ENCODE data around the gene PIP4P1.
"Not testable (repeated sequence)": the region's sequence is repeated elsewhere in the genome, so short reads cannot be mapped to it uniquely, and the experiment has no call there.

PIP4P1 gene

DNA sequence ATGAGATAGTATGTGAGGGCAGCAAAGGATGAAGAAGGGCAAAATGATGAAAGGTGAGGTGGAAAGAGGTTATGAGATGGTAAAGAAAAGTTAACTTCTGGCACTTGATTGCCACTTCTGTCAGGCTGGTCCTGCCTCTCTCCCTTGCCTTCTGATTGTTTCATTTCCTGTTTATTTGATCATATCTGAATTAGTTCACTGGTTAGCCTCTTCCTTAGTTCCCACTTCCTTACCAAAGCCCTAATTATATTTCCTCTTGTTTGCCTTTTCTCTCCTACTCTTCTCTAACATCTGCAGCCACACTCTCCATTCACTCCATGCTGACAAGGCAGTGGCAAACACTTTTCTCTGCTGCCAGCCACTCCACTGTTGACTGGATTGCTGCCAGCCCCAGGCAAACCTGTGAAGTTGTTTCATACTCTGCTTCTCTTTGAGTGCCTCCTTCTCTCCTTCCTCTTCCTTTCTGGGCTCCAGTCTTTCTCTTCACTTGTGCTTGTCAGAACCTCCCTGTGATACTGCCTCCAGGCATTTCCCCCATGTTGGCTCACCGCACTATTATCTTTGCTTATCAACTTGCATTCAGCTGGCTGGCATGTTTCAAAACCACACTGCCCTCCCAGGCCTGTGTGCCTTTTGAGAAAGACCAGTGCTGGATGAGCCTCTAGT, 16.1 kb upstream of the PIP4P1 start:
- DNase-seq (ENCODE audit: low read depth in 1 of 2, low spot score in 1 of 2): no peak

GRCh38 chr14:20476776-20477175, 15.5 kb upstream of the PIP4P1 start:
- DNase-seq (ENCODE audit: low read depth in 1 of 2, low spot score in 1 of 2): no peak

DNA sequence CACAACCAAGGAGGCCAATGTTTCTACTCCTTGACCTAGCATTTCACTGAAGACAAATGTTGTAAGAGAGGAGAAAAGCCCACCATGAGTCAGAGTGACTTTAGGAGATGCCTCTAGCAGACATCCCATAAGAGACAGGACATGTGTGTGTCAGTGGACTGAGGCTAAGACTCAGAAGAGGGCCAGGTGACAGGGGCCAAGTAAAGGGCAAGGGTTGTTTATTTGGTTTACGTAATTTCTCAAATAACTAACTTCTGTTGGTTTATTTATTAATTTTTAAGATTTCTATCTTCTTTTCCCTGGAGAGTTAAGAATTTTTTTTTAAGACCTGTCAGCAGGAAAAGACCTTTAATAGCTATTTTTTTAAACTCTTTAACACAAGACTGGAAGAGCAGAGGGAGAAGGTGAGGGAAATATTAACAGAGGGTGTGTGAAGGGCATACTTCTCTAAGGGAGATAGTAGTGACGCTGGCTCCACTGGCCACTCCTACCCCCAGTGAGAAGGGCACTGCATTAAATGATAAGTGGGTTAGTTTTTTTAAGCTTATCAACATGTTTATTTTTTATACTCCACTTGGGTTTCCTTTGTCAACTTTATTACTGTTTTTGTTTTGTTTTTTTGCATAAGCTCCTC, 11.4 kb upstream of the PIP4P1 start:
- no peak for DNase-seq (ENCODE audit: low read depth in 1 of 2, low spot score in 1 of 2)

DNA sequence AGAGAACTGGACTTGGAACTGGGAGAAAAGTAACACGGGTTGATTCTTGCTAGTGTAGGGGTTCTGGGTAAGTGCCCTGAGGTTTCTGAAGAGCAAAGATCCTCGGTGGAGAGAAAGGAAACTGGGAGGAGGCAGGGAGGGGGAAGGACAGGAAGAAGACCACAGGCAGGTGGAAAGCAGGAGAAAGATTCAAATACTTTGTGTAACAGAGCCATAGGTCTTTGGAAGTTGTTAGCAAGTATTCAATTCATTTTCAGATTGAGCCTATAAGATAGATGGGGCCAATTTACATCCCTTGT, 9.3 kb upstream of the PIP4P1 start:
- DNase-seq (ENCODE audit: low read depth in 1 of 2, low spot score in 1 of 2): no peak

GRCh38 chr14:20469890-20470602, 8.8 kb upstream of the PIP4P1 start:
- peak; percentile 40 to 75 for DNase-seq (ENCODE audit: low read depth in 1 of 2, low spot score in 1 of 2)

DNA sequence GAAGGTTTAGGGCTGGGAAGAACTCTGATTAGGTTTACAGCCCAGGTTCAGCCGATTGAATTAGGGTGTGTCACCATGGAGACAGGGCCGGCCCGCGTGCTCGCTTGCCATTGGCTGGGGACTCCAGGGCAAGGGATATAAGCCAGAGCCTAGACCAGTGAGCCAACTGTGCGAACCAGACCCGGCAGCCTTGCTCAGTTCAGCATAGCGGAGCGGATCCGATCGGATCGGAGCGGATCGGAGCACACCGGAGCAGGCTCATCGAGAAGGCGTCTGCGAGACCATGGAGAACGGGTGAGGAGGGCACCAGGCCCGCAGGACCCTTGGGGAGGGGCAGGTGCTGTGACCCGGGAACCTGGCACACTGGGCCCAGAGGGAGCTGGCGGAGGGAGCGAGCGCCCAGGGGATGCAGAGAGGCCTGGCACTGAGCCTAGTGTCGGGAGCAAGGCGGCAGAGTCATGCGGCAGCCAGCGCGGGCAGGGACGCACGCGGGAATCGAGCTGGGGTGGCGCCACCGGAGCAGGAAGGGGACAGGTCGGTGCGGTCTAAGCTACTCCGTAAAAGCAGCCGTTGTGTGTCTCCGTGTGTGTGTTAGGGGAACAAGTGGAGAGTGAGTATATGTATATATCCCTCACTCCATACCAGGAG, 8.1 kb upstream of the PIP4P1 start, which contains the start of gene PNP:
PNP (plus strand) TSS at position 165 of the 648 bp plus-strand sequence; CDS start at position 284, 119 bp downstream.
- peak; percentile 82 to 89 for DNase-seq (ENCODE audit: low read depth in 1 of 2, low spot score in 1 of 2)

GRCh38 chr14:20468764-20469241, 7.6 kb upstream of the PIP4P1 start:
- DNase-seq (ENCODE audit: low read depth in 1 of 2, low spot score in 1 of 2): no peak

DNA sequence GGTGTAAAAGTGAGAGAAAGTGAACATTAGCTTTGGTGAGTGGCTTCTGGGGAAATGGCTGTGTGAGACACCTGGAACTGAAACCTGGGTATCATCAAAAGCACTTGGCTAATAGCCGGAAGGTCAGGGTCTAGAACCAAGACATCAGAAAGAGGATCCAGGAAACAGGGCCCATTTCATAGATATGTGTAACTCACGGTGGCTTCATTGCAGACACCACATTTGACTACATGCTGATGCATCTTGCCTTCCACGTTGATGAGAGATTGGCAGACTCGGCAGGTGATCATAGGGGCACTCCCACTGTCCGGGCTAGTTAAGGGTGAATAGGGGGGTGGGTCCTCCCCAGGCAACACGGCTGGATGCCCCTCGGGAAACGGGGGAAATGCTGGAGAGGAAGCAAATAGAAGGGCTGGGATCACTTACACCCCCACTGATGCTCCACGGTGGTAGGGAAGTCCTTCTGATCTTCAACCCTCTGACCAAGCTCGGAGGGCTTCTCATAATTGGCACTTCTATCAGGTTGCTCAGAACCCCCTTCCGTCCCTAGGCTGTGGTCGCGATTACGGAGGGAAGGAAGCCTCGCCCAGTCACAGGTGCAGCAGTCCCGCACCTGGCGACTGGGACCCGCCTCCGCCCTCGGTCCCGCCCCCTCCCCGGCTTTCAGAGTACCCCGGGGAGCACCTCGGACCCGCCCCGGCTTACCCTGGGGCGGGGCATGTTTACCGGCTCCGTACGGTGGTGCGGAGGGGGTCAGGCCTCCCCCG, 593 bp downstream of the PIP4P1 start:
- DNase-seq (ENCODE audit: low read depth in 1 of 2, low spot score in 1 of 2): peak in 1 of 2 donors; percentile 17

DNA sequence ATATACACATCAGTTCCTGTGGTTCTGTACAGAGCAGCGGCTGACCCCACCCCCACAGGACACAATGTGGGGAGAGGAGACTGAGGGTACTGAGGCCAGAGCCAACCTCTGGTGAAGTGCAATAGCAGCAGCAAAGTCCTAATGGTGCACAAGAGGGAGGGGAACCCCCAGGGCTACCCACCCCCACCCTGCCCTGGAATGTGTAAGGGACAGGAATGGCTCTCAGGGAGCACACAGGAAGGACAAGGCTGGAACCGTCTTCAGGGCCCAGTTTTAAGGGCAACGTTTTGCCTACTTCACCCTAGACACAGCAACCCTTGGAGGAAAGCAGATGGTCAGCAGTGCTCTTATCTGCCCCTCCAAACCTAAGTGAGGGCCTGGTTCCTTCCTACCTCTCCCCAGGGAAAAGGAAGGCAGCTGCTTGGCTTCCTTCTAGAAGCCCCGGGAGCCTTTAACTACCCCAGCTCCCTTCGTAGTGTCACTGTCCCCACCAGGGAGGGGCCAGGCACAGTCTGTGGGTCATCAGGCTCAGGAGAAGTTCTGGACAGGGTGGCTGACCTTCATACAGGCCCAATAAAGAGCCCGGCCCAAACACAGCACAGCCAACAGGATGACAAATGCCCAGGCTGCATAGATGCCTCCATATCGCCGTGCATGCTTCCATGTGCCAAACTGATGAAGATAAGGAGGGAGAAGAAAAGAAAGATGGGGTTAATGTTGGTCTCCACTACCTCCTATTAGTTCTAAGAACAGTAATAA, 3.0 kb downstream of the PIP4P1 start:
- no peak for DNase-seq (ENCODE audit: low read depth in 1 of 2, low spot score in 1 of 2)

DNA sequence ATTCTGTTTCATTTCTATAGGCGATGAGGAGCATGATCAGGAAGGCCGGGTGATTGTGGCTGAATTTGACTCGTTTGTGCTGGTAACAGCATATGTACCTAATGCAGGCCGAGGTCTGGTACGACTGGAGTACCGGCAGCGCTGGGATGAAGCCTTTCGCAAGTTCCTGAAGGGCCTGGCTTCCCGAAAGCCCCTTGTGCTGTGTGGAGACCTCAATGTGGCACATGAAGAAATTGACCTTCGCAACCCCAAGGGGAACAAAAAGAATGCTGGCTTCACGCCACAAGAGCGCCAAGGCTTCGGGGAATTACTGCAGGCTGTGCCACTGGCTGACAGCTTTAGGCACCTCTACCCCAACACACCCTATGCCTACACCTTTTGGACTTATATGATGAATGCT, 4.3 kb downstream of the PIP4P1 start:
- no peak for DNase-seq (ENCODE audit: low read depth in 1 of 2, low spot score in 1 of 2)

- DNase-seq (ENCODE audit: low read depth in 1 of 2, low spot score in 1 of 2): no peak
Observed at GRCh38 chr14:20455355-20456300, 5.6 kb downstream of the PIP4P1 start.

DNA sequence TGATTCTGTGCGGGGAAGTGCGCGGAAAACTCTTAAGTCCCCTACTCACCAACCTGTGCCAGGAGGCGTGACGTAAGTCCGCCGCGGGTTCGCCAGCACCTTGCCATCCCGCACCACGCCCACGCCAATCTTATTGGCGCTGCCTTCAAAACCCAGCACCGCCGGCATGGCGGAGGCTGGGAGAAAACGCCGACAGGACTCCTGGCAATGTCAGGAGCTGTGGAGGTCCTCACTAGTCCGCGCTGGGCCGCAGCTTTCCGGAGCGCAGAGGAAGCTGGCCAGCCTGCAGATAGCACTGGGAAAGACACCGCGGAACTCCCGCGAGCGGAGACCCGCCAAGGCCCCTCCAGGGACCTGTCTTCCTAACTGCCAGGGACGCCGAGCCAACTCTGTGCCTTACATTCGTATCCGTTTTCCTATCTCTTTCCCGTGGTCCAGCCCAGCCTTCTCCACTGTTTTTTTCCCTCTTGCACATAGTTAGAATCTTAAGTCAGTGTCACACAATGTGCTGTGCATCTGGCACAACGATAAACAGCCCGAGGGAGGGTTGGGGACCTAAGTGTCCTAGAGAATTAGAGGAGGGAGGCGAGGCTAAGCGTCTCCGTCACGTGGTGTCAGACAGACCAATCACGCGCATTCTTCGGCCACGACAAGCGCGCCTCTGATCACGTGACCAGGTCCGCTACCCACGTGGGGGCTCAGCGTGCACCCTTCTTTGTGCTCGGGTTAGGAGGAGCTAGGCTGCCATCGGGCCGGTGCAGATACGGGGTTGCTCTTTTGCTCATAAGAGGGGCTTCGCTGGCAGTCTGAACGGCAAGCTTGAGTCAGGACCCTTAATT, 6.5 kb downstream of the PIP4P1 start, which contains the start of the genes APEX1 and OSGEP:
APEX1 (plus strand) TSS at position 711 of the 839 bp plus-strand sequence. CDS start 420 bp downstream, outside the sequence.
OSGEP (minus strand) TSS at position 297 of the 839 bp plus-strand sequence; CDS start at position 168, 129 bp downstream.
- DNase-seq (ENCODE audit: low read depth in 1 of 2, low spot score in 1 of 2): peak; percentile 90 to 98

DNA sequence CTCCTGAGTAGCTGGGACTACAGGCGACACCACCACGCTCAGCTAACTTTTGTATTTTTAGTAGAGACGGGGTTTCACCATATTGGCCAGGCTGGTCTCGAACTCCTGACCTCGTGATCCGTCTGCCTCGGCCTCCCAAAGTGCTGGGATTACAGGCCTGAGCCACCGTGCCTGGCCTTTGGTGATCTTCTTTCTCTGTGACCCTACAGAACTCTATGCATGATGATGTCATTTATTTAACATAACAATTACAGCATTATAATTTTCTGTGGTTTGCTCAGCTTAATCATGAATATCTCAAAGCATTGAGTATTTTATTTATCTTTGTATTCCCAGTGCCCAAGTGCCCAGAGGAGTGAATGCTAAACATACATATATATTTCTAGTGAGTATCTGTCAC, 8.4 kb downstream of the PIP4P1 start:
- not testable (repeated sequence) for DNase-seq (ENCODE audit: low read depth in 1 of 2, low spot score in 1 of 2)

DNA sequence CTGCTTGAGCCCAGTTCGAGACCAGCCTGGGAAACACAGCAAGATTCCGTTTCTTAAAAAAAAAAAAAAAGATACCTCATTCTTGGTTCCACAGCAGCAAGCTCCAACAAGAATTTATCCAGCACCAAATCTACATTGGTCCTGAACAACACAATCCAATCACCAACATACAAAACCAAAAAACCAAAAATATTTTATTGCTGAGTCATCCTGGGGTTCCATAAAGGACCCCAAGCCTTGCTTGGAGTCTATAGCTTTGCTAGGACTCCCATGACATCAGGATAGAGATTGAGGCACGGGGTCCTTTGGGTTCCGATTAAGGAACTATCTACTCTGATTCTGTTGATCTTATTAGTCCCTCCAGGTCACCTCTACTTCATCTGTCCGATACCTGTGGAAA, 14.3 kb downstream of the PIP4P1 start:
- no peak for DNase-seq (ENCODE audit: low read depth in 1 of 2, low spot score in 1 of 2)

DNA sequence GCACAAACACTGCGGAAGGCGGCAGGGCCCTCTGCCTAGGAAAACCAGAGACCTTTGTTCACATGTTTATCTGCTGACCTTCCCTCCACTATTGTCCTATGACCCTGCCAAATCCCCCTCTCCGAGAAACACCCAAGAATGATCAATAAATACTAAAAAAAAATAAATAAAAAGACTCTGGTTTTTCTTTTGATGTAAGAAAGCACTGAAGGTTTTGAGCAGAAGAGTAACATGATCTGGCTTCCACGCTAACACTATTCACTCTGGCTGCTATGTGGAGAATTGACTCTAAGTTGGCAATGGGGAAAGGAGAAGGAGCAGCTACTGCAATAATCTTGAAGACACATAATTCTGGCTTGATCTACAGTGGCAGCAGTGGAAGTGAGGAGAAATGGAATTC, 17.6 kb downstream of the PIP4P1 start:
- DNase-seq (ENCODE audit: low read depth in 1 of 2, low spot score in 1 of 2): not testable (repeated sequence)

- no peak for DNase-seq (ENCODE audit: low read depth in 1 of 2, low spot score in 1 of 2)
Observed at GRCh38 chr14:20441461-20441860, 19.8 kb downstream of the PIP4P1 start.

GRCh38 chr14:20440882-20441281, 20.4 kb downstream of the PIP4P1 start:
- peak in 1 of 2 donors; percentile 23 for DNase-seq (ENCODE audit: low read depth in 1 of 2, low spot score in 1 of 2)

DNA sequence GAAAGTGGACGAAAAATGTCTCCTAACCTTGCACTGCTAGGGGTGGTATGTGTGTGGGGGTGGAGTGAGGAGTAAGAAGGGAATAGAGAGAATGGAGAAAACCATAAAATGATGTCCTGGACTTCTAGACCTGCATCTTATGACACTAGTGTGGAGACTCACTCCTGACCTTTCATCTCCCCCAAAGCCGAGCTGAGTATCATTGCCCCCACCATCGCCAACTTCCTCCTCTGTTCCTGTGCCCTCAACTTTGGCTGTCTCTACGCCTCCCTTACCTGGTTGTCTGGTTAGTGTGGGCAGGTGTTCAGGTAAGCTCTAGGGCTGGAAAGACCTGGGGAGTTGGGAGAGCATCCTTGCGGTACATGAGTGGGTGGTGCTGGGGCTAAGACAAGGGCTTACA, 20.8 kb downstream of the PIP4P1 start:
- DNase-seq (ENCODE audit: low read depth in 1 of 2, low spot score in 1 of 2): no peak
